Neural cell (in vitro differentiated cells): ENCODE results near the gene REEP6. TPM values are rescaled to one million over a fixed set of nuclear protein-coding genes. Genes with fewer than 3 reads are reported as not detected.

Source experiments
- H2AFZ ChIP-seq: fragments of 200-600, 300-800 bp; sonication (generic), shearing (Covaris generic); 2 replicates; pipeline ENCODE4 v1.6.0; 2014; ENCODE audit warnings: low read depth, mild to moderate bottlenecking, antibody characterized with exemption, low read length, moderate library complexity
- H3F3A ChIP-seq: fragments of 200-600 bp; shearing (Covaris generic); 2 replicates; pipeline ENCODE4 v1.6.1; 2016; ENCODE audit warnings: mild to moderate bottlenecking, moderate library complexity, mixed read lengths, antibody characterized with exemption, low read length; ENCODE audit not compliant: insufficient read depth, poor library complexity, severe bottlenecking
- H3K27ac ChIP-seq: fragments of 200-600, 300-800 bp; sonication (generic), shearing (Covaris generic); 2 replicates; pipeline ENCODE4 v1.5.1; 2014; ENCODE audit warnings: mild to moderate bottlenecking, low read length, moderate library complexity
- H3K27me3 ChIP-seq: fragments of 300-800, 200-600 bp; sonication (generic), shearing (Covaris generic); 2 replicates; pipeline ENCODE4 v1.6.0; 2014; ENCODE audit warnings: mild to moderate bottlenecking, low read depth, low read length, moderate library complexity; ENCODE audit not compliant: insufficient read depth
- H3K36me3 ChIP-seq: fragments of 300-800, 200-600 bp; sonication (generic), shearing (Covaris generic); 2 replicates; pipeline ENCODE4 v1.5.1; 2014; ENCODE audit warnings: mild to moderate bottlenecking, antibody characterized with exemption, low read length, moderate library complexity; ENCODE audit not compliant: insufficient read depth
- H3K4me2 ChIP-seq: fragments of 300-800, 200-600 bp; sonication (generic), shearing (Covaris generic); 2 replicates; pipeline ENCODE4 v1.6.0; 2014; ENCODE audit warnings: mild to moderate bottlenecking, low read length
- H3K4me3 ChIP-seq: fragments of 300-800, 200-600 bp; sonication (generic), shearing (Covaris generic); 2 replicates; pipeline ENCODE4 v1.5.1; 2014; ENCODE audit warnings: mild to moderate bottlenecking, low read length, moderate library complexity
- H3K79me2 ChIP-seq: fragments of 200-600 bp; shearing (Covaris generic); replicated peaks from 2 replicates; pipeline ENCODE4 v1.6.0; 2014; ENCODE audit warnings: mild to moderate bottlenecking, low read length, moderate library complexity; ENCODE audit not compliant: insufficient read depth
- H3K9ac ChIP-seq: fragments of 300-800, 200-600 bp; sonication (generic), shearing (Covaris generic); 2 replicates; pipeline ENCODE4 v1.6.1; 2016; ENCODE audit warnings: mild to moderate bottlenecking, low read length, mixed read lengths
- H3K9me2 ChIP-seq: fragments of 200-600 bp; shearing (Covaris generic); 2 replicates; pipeline ENCODE4 v1.6.1; 2016; ENCODE audit warnings: mild to moderate bottlenecking, low read length, mixed read lengths; ENCODE audit not compliant: insufficient read depth
- H3K9me3 ChIP-seq: fragments of 200-600, 300-800 bp; sonication (generic), shearing (Covaris generic); 2 replicates; pipeline ENCODE4 v1.6.1; 2016; ENCODE audit warnings: mild to moderate bottlenecking, mixed run types, low read length, moderate library complexity, mixed read lengths
- H4K20me1 ChIP-seq: fragments of 200-600 bp; shearing (Covaris generic); 2 replicates; pipeline ENCODE4 v1.6.1; 2016; ENCODE audit warnings: mild to moderate bottlenecking, mixed run types; ENCODE audit not compliant: insufficient read depth
- EP300 ChIP-seq: fragments of 450-650 bp; conservative IDR thresholded peaks from 2 replicates; pipeline ENCODE4 v1.6.1; 2014; ENCODE audit warnings: antibody characterized with exemption, mild to moderate bottlenecking, moderate library complexity; ENCODE audit not compliant: poor library complexity, severe bottlenecking
- EZH2 ChIP-seq: fragments of 200-600, 300-800 bp; shearing (Covaris generic), sonication (generic); IDR thresholded peaks from 2 replicates; pipeline ENCODE4 v1.6.1; 2014; ENCODE audit warnings: antibody characterized with exemption, low read length, borderline replicate concordance, mild to moderate bottlenecking; ENCODE audit not compliant: insufficient read depth, poor library complexity, severe bottlenecking
- MXI1 ChIP-seq: fragments of 450-650 bp; conservative IDR thresholded peaks from 2 replicates; pipeline ENCODE4 v1.6.1; 2014; ENCODE audit warnings: antibody characterized with exemption, mild to moderate bottlenecking; ENCODE audit not compliant: poor library complexity, severe bottlenecking
- POLR2AphosphoS5 ChIP-seq: IDR thresholded peaks from 2 replicates; pipeline ENCODE4 v1.6.1; 2012
- RAD21 ChIP-seq: fragments of 450-650 bp; conservative IDR thresholded peaks from 2 replicates; pipeline ENCODE4 v1.6.1; 2014; ENCODE audit warnings: antibody characterized with exemption, mild to moderate bottlenecking, moderate library complexity
- SMC3 ChIP-seq: fragments of 450-650 bp; conservative IDR thresholded peaks from 2 replicates; pipeline ENCODE4 v1.6.1; 2014; ENCODE audit warnings: antibody characterized with exemption, mild to moderate bottlenecking, moderate library complexity; ENCODE audit not compliant: poor library complexity
- TAF1 ChIP-seq: IDR thresholded peaks from 2 replicates; pipeline ENCODE4 v1.6.1; 2012; ENCODE audit warnings: low read depth
- polyA plus RNA-seq: library from polyadenylated mRNA; depleted of rRNA; stranded (reverse); fragments of >200 nt; gene quantifications from 2 replicates; pipeline ENCODE4 v1.2.3, GENCODE V29; 2014
- TF ChIP-seq, protein P1 (sequence below): fragments of 450-650 bp; IDR thresholded peaks from 2 replicates; pipeline ENCODE4 v1.5.1; 2014; ENCODE audit warnings: antibody characterized with exemption, mild to moderate bottlenecking, moderate library complexity; ENCODE audit not compliant: poor library complexity, severe bottlenecking
- TF ChIP-seq, protein P2 (sequence below): IDR thresholded peaks from 2 replicates; pipeline ENCODE4 v1.6.1; 2012; ENCODE audit warnings: borderline replicate concordance

The REEP6 gene
- polyA plus RNA-seq, 1 donor from 2014 or later, result 10.7 TPM

DNA sequence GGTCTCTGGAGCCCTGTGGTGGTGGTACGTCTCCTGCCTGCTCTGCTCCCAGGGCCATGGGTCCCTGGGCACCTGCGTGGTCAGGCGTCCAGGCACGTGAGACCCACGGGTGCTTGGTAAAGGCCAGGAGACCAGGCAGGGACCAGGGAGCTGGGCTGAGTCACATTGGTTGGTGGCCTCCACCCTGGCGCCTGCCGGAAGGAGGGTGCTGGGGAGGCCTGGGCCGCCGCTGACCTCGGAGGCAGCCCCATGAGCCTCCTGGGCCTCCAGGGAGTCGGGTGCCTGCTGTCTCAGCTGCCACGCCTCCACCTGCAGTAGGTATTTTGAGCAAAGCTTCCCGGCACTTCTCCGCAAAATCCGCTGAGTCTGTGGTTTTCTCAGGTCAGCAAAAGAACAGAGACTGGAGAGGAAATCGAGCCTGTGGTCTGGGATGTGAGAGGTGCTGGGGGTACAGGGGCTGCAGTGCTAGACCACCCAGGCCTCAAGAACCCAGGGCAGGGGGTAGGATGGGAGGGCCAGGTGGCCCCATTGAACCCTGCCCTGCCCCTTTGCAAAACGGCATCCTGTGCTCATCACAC lies 29.3 kb downstream of the REEP6 start:
- Histone ChIP-seq H3K36me3 (no peaks in the 10 kb centered on the region), H3K79me2 (no peaks in the 10 kb centered on the region), H3K4me2 (no peak overlapping the region), H3K9ac (no peak overlapping the region), H3F3A (no peaks in the 10 kb centered on the region), H3K9me3 (no peaks in the 10 kb centered on the region), H3K9me2 (no peaks in the 10 kb centered on the region), H2AFZ (no peak overlapping the region), H4K20me1 (no peaks in the 10 kb centered on the region), H3K27me3 (peaks cover 24% of the 10 kb centered on the region), H3K27ac (no peak overlapping the region), H3K4me3 (no peak overlapping the region)
- TF ChIP-seq, protein P1, sequence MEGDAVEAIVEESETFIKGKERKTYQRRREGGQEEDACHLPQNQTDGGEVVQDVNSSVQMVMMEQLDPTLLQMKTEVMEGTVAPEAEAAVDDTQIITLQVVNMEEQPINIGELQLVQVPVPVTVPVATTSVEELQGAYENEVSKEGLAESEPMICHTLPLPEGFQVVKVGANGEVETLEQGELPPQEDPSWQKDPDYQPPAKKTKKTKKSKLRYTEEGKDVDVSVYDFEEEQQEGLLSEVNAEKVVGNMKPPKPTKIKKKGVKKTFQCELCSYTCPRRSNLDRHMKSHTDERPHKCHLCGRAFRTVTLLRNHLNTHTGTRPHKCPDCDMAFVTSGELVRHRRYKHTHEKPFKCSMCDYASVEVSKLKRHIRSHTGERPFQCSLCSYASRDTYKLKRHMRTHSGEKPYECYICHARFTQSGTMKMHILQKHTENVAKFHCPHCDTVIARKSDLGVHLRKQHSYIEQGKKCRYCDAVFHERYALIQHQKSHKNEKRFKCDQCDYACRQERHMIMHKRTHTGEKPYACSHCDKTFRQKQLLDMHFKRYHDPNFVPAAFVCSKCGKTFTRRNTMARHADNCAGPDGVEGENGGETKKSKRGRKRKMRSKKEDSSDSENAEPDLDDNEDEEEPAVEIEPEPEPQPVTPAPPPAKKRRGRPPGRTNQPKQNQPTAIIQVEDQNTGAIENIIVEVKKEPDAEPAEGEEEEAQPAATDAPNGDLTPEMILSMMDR, result no peak

DNA sequence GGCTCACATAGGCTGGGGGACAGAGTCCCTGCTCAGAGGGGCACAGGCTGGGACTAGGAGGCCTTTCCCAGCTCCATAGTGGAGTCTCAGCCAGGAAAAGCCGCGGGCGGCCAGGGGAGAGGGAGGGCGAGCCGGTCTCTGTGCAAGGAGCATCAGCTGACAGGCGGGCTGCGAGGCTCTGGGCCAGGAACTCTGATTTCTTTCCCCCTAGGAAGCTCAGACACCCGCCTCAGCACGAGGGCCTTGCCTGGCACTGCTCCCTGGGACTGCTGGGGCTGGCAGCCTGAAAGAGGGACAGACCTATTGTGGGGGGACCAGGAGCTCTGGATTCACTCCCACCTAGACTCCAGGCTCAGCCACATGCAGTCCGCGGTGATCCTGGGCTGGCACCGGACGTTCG lies 30.7 kb downstream of the REEP6 start:
- Histone ChIP-seq H3K4me2 (no peak overlapping the region), H3K9ac (no peak overlapping the region), H3K27ac (no peak overlapping the region), H3K9me3 (no peaks in the 10 kb centered on the region), H3F3A (no peaks in the 10 kb centered on the region), H3K4me3 (no peak overlapping the region), H3K36me3 (no peaks in the 10 kb centered on the region), H4K20me1 (no peaks in the 10 kb centered on the region), H3K79me2 (no peaks in the 10 kb centered on the region), H3K27me3 (peaks cover 24% of the 10 kb centered on the region), H3K9me2 (no peaks in the 10 kb centered on the region), H2AFZ (no peak overlapping the region)
- TF ChIP-seq EZH2, result no peak
- TF ChIP-seq POLR2AphosphoS5, result no peak
- no peak for TF ChIP-seq SMC3
- TF ChIP-seq MXI1, result no peak
- TF ChIP-seq, protein P1, result no peak
- no peak for TF ChIP-seq TAF1
- TF ChIP-seq EP300, result no peak
- TF ChIP-seq RAD21, result no peak

DNA sequence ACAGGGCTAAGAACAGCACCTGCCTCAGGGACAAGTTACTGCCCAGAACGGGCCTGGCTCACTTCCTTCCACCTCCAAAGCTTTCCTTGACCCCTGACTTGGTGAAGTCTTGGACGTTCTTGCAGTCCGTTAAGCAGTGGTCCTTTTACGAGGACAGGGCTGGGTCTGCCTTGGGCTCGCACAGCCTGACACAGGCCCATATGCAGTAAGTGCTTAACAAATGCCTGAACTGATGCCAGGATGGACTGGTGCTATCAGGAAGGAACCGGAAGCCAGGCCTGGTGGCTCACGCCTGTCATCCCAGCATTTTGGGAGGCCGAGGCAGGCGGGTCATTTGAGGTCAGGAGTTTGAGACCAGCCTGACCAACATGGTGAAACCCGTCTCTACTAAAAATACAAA lies 31.1 kb downstream of the REEP6 start:
- Histone ChIP-seq H3K9ac (no peak overlapping the region), H3K79me2 (no peaks in the 10 kb centered on the region), H3K9me2 (no peaks in the 10 kb centered on the region), H3K4me3 (no peak overlapping the region), H3K27ac (no peak overlapping the region), H3K9me3 (no peaks in the 10 kb centered on the region), H3K27me3 (peaks cover 24% of the 10 kb centered on the region), H4K20me1 (no peaks in the 10 kb centered on the region), H3F3A (no peaks in the 10 kb centered on the region), H3K36me3 (no peaks in the 10 kb centered on the region), H2AFZ (no peak overlapping the region), H3K4me2 (no peak overlapping the region)
- TF ChIP-seq TAF1 (no peak), EZH2 (no peak), RAD21 (no peak), POLR2AphosphoS5 (no peak), MXI1 (no peak), SMC3 (no peak), EP300 (no peak)
- TF ChIP-seq, protein P2, sequence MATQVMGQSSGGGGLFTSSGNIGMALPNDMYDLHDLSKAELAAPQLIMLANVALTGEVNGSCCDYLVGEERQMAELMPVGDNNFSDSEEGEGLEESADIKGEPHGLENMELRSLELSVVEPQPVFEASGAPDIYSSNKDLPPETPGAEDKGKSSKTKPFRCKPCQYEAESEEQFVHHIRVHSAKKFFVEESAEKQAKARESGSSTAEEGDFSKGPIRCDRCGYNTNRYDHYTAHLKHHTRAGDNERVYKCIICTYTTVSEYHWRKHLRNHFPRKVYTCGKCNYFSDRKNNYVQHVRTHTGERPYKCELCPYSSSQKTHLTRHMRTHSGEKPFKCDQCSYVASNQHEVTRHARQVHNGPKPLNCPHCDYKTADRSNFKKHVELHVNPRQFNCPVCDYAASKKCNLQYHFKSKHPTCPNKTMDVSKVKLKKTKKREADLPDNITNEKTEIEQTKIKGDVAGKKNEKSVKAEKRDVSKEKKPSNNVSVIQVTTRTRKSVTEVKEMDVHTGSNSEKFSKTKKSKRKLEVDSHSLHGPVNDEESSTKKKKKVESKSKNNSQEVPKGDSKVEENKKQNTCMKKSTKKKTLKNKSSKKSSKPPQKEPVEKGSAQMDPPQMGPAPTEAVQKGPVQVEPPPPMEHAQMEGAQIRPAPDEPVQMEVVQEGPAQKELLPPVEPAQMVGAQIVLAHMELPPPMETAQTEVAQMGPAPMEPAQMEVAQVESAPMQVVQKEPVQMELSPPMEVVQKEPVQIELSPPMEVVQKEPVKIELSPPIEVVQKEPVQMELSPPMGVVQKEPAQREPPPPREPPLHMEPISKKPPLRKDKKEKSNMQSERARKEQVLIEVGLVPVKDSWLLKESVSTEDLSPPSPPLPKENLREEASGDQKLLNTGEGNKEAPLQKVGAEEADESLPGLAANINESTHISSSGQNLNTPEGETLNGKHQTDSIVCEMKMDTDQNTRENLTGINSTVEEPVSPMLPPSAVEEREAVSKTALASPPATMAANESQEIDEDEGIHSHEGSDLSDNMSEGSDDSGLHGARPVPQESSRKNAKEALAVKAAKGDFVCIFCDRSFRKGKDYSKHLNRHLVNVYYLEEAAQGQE, result no peak
- TF ChIP-seq, protein P1, result no peak
